OCI-M2 (cell line): ENCODE measurements around the gene TRAK2.

Experiments used
- DNase-seq: peaks from one replicate; lab custom pipeline; 2025; ENCODE audit not compliant: unreplicated experiment; lab: John Stamatoyannopoulos, UW

TRAK2 gene

GRCh38 chr2:201361078-201361733, 90.1 kb downstream of the TRAK2 start:
- no peak for DNase-seq

- no peak for DNase-seq
These were observed 91.0 kb downstream of the TRAK2 start for GRCh38 chr2:201360256-201360655.

GRCh38 chr2:201358684-201359083, 92.6 kb downstream of the TRAK2 start:
- no peak for DNase-seq

GRCh38 chr2:201357221-201357620, 94.0 kb downstream of the TRAK2 start, which contains the start of gene FLACC1:
FLACC1 (minus strand) TSS chr2:201357345; CDS start chr2:201351404, 5,941 bp downstream.
- DNase-seq, result no peak

- no peak for DNase-seq
These were observed 98.1 kb downstream of the TRAK2 start for GRCh38 chr2:201353116-201353515.

- DNase-seq, result no peak
These were observed 100.4 kb downstream of the TRAK2 start for GRCh38 chr2:201350879-201351278.

- DNase-seq, result no peak
These were observed 101.7 kb downstream of the TRAK2 start for GRCh38 chr2:201349601-201350000.

GRCh38 chr2:201348758-201349157, 102.5 kb downstream of the TRAK2 start:
- no peak for DNase-seq

GRCh38 chr2:201347138-201347537, 104.1 kb downstream of the TRAK2 start:
- DNase-seq, result no peak

- no peak for DNase-seq
These were observed 105.5 kb downstream of the TRAK2 start for GRCh38 chr2:201345625-201346213.

GRCh38 chr2:201344663-201345366, 106.4 kb downstream of the TRAK2 start:
- no peak for DNase-seq

GRCh38 chr2:201343559-201343958, 107.7 kb downstream of the TRAK2 start:
- DNase-seq, result no peak

GRCh38 chr2:201342923-201343322, 108.3 kb downstream of the TRAK2 start:
- no peak for DNase-seq

GRCh38 chr2:201329409-201329808, 121.8 kb downstream of the TRAK2 start:
- no peak for DNase-seq

GRCh38 chr2:201327678-201328077, 123.6 kb downstream of the TRAK2 start:
- no peak for DNase-seq
